Stimulated activated CD4-positive, alpha-beta T cell treated with anti-CD3 and anti-CD28 coated beads, Interleukin-2, amount 100 ng/mL, for 4 hours (primary cell): Measurements from ENCODE around the gene ENOX2.
"Not testable (repeated sequence)": the region's sequence is repeated elsewhere in the genome, so short reads cannot be mapped to it uniquely, and the experiment has no call there.

Experiments
- DNase-seq: peaks from one replicate; pipeline ENCODE4 v3.0.0-alpha.2; 2020; ENCODE audit warnings: low read depth

Gene ENOX2

GRCh38 chrX:130746709-130747342 lies 156.2 kb downstream of the ENOX2 start:
- no peak for DNase-seq

DNA sequence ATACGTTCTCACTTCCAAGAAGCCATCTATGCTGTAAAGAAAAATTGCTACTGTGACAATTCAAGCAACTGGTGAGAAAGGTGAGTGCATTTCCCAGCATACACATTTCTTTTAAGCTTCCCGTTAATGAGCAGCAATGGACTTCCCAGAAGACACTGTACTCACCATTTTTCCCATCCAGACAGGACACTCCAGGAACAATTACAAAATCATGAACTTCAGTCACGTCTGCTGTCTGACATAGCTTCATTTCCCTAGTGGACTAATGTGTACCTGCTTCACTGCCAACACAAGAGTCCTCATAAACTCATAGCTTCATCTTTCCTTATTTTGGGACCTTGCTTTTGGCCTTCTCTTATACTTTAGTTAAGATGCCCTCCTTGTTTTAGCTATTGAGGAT lies 156.9 kb downstream of the ENOX2 start:
- DNase-seq = no peak

DNA sequence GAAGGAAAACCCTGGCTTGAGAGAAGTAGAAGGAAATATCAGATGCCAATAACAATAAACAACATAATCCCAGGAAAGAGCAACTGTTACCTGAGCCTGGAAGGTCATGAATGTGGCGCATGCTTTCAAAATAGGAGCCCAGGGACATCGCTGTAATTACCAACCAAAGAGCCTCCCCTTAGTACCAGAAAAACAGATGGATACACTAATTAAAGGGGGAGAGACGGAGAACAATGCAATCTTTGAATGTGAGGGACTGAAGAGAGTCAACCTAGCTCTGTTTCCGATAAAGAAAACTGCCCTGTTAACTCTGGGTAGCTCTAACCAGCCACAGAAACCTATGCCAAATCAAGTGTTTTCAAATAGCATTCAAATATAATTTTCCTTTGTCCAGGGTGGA lies 161.4 kb downstream of the ENOX2 start:
- no peak for DNase-seq

DNA sequence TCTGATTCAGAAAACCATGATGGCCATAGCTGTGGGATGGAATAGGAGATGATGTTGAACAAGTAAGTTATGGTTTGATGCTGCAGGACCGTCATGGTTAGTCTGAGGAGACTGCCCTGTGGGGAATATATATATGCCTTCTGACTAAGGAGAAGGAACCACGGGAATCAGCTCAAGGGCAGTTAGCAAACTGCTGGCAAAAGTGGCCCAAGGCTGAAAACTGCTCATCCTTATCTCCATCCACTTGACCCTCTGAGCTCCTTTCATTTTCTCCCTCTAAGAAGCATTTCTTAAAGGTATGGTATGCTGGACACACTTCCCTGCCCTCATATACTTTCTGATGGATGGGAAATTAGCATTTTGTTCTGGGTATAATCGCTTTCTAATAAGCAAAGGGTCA lies 161.9 kb downstream of the ENOX2 start:
- DNase-seq = no peak

DNA sequence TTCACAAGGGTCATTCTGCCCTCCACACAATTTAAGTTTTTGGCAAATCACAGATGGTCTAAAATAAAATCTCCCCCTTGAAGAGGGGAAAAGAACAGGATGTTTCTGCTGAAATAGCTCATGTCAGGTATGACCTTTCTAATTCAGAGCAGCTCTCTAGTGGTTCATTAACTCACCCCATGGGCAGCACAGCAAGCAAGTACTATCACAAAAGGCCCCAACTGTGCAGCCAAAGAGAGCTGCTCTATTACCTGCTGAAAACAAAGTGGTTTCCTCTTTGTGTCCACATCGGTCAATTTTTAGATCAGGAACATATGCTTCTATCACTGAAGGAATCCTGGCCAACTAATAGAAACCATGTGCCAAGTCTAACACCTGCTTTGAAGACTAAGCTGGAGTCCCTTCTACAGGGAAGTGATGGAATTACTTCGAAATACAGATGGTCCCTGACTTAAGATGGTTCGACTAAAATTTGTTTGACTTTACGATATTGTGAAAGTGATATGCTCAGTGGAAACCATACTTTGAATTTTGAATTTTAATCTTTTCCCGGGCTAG lies 164.3 kb downstream of the ENOX2 start:
- DNase-seq = no peak

DNA sequence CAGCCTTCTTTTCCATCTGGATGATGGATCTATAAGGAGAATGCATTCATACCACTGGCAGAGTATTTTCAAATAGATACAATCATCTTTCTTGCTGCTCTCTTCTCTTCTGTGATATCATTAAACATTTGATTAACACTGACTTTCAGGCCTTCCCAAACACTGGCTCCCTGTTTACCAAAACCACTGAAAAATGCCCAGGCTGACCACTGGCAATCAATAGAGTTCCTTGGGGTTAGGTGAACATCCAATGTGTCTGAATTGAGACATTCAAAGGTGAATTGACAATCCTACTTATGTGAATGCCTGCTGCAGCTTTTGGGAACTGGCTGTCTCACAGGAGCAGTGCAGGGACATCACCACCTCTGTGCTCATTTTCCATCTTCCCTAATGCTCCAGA lies 168.3 kb downstream of the ENOX2 start:
- no peak for DNase-seq

GRCh38 chrX:130728208-130728607 lies 174.8 kb downstream of the ENOX2 start:
- DNase-seq = no peak

- no peak for DNase-seq
Observed at GRCh38 chrX:130726661-130727060, 176.3 kb downstream of the ENOX2 start.

- no peak for DNase-seq
Observed at GRCh38 chrX:130725519-130725918, 177.5 kb downstream of the ENOX2 start.

GRCh38 chrX:130719413-130719812 lies 183.6 kb downstream of the ENOX2 start:
- DNase-seq = no peak

DNA sequence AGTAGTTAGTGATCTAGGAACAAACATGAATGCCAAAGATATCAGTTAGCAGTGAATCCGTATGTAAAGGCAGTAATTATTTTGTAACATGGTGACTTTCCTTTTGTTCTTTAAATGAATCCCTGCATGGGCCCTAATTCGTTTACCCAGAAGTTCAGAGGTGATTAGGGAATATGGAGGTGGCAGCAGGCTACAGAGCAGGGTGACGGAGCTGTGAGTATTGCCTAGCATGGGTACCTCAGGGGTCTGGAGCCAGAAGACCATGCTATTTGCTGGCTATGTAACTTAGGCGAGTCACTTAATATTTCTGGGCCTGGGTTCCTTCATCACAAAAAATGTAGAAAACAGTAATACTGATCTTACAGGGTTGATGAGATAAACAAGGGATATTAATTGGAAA lies 184.9 kb downstream of the ENOX2 start:
- DNase-seq = no peak

DNA sequence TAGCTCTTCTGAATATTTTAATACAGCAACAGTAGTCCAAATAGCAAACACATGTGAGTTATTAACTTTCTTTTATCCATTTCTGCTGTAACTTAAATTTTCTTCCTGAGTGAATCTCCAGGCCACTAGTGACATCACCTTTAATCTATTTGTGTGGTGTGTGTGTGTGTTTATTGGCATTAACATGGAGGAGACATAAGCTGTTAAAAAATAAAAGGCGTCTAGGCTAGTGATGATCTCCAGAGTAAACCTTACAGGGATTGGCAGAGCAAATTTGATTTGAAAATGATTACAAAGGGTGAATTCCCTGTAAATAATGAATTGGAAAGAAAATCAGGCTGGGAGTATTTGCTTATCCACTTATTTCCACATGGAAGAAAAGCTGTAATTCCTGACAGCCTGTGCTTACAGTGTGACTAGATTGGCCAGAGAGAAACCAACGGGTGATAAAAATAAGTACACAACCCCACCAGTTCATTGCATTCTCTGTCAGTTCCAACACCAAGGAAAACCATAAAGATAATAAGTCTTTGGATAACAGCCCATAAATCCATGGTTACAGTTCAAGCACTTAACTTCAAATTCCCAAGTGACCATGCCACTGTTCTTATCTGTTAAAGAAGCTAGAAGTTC lies 186.1 kb downstream of the ENOX2 start:
- no peak for DNase-seq

GRCh38 chrX:130716346-130716745 lies 186.7 kb downstream of the ENOX2 start:
- DNase-seq = no peak

DNA sequence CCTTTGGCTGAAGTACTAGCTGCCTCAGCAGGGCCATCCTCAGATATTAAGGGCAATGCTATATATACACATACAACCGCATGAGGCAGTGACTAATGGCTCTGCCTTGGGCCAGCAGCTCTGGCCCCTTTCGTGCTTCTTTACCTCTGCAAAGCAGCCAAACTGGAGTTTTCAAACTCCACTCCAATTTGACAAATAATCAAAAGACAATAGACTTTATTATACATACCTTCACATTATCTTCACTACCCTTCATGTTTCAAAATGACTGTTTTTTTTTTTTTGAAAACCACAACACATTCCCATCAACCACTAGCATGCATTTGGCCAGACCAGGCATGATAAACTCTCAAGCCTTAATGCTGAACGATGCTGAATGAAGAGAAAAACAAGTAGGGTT lies 187.7 kb downstream of the ENOX2 start:
- no peak for DNase-seq

DNA sequence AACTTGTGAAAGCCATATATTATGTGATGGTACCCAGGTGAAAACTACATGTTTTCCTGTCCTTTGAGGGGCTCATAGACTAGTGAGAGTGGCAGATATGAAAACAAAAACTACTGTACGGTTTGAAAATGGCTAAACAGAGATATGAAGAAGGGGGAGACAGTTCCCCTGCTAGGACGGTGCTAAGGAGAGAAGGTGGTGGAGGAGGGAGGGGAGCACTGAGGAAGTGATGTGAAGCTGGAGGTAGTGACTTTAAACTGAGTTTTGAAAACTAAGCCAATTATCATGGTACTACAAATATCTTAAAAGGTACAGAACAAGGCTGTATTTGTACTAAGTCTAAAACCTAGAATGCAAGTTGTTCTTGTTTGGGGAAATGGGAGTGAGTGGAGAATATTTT lies 188.3 kb downstream of the ENOX2 start:
- no peak for DNase-seq

GRCh38 chrX:130714135-130714534 lies 188.9 kb downstream of the ENOX2 start:
- no peak for DNase-seq

GRCh38 chrX:130709178-130709577 lies 193.8 kb downstream of the ENOX2 start:
- not testable (repeated sequence) for DNase-seq

- no peak for DNase-seq
Observed at GRCh38 chrX:130705591-130705990, 197.4 kb downstream of the ENOX2 start.

DNA sequence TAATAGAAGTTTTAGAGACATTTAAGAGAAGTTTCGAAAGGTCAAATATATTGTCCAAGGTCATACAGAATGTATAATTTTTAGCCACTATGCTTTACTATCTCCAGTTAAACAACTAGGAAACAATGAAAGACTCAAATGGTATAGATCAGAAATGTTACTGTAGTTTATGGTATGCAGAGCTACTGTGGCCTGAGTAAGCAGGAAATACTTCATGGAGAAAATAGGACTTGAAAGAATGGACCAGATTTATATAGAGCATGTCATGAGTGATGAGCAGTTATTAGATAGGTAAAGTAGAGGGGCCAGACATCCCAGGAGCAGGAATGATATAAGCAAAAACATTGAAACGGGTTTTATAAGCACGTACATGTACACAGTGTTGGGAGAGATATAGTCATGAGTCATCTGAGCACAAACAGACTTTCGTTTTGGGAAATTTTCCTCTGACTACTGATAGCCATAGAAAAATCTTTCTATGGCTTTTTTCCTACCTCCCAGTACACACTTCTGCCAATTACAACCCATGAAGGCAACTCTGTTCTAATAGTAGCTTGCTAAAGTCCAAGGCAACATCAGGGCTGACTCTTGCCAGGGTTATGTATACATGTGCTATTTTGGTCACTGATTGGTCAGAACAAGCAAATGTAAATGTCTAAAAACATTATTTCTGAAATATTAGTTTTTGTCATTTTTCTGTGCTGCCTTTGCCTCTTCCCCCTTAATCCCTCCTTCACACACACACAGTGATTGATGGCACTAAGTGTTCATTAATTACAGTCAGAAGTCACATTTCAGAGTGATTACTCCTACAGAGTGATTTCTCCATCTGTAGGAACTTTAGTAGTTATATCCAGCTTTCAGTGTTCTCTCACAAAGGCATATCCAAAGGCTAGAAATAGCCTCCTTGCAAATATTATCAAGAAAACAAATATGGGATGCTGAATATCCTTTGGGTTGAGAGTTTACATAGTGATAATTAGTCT lies 198.7 kb downstream of the ENOX2 start:
- no peak for DNase-seq

- DNase-seq = no peak
Observed at GRCh38 chrX:130702867-130703707, 199.9 kb downstream of the ENOX2 start.

GRCh38 chrX:130700629-130701028 lies 202.4 kb downstream of the ENOX2 start:
- no peak for DNase-seq

DNA sequence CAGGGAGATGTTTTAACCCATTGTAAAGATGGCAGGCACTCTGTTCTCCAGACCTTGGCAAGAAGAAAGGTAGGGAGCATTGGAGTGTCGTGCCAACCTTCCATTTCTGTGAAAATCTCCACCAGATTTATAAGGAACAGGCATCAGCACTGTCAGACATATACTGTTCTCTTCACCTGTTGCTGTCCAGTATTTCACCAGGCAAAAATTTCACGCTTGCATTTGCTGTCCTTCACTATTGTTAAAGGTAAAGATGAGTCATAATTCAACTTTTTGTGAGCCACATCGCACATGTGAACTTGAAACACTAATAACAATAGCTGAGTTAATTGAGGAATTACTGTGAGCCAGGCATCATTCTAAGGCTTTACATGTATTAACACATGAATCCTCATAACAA lies 203.4 kb downstream of the ENOX2 start:
- no peak for DNase-seq
